GM19099 (cell line): ENCODE measurements around the gene SKAP2.

Source experiments
- POLR2A ChIP-seq: IDR thresholded peaks from 3 replicates; pipeline ENCODE4 v1.6.1; 2011; ENCODE audit warnings: low read depth; ENCODE audit not compliant: insufficient read length; ENCODE audit errors: extremely low read depth

SKAP2 gene

GRCh38 chr7:26673271-26673670, 191.1 kb downstream of the SKAP2 start:
- no peak for TF ChIP-seq POLR2A

GRCh38 chr7:26670841-26671240, 193.5 kb downstream of the SKAP2 start:
- TF ChIP-seq POLR2A: no peak

- TF ChIP-seq POLR2A: no peak
Measured at GRCh38 chr7:26670290-26670689, 194.1 kb downstream of the SKAP2 start.

GRCh38 chr7:26668821-26669220, 195.6 kb downstream of the SKAP2 start:
- TF ChIP-seq POLR2A: no peak

- TF ChIP-seq POLR2A: no peak
Measured at GRCh38 chr7:26667514-26668133, 196.8 kb downstream of the SKAP2 start.

- TF ChIP-seq POLR2A: no peak
Measured at GRCh38 chr7:26664735-26665416, 199.5 kb downstream of the SKAP2 start.

GRCh38 chr7:26664274-26664673, 200.1 kb downstream of the SKAP2 start:
- TF ChIP-seq POLR2A: no peak

- no peak for TF ChIP-seq POLR2A
Measured at GRCh38 chr7:26663874-26664273, 200.5 kb downstream of the SKAP2 start.

GRCh38 chr7:26662646-26663045, 201.7 kb downstream of the SKAP2 start:
- TF ChIP-seq POLR2A: no peak

GRCh38 chr7:26659121-26659520, 205.3 kb downstream of the SKAP2 start:
- no peak for TF ChIP-seq POLR2A

GRCh38 chr7:26658389-26659084, 205.9 kb downstream of the SKAP2 start:
- no peak for TF ChIP-seq POLR2A

- TF ChIP-seq POLR2A: no peak
Measured at GRCh38 chr7:26657686-26658388, 206.6 kb downstream of the SKAP2 start.

GRCh38 chr7:26657206-26657641, 207.2 kb downstream of the SKAP2 start:
- no peak for TF ChIP-seq POLR2A

- TF ChIP-seq POLR2A: no peak
Measured at GRCh38 chr7:26656735-26657134, 207.7 kb downstream of the SKAP2 start.

GRCh38 chr7:26655781-26656180, 208.6 kb downstream of the SKAP2 start:
- no peak for TF ChIP-seq POLR2A
